Activated naive CD8-positive, alpha-beta T cell treated with anti-CD3 and anti-CD28 coated beads, Interleukin-2, amount 10 ng/mL, durations not matched to agents 7 days and 5 days (primary cell): ENCODE results near the gene PRDM15. TPM values are rescaled to one million over a fixed set of nuclear protein-coding genes. Genes with fewer than 3 reads are reported as not detected.

ENCODE experiments used
- ATAC-seq: fragments of 150-1000 bp; cut with Tn5 transposase; one replicate; pipeline ENCODE4 v1.10.0; 2021; ENCODE audit warnings: low read depth, moderate library complexity
- POLR2A ChIA-PET: fragments of 350-600 bp; sonication (Branson Sonifier 250); formaldehyde crosslinking; loops from one replicate; lab custom pipeline; 2021; ENCODE audit warnings: antibody characterized with exemption; lab: Charles Lee
- DNase-seq: peaks from one replicate; pipeline ENCODE4 v3.0.0; 2021
- H3K27ac Mint-ChIP-seq: one replicate; pipeline ENCODE4 v1.8.0; 2022; ENCODE audit warnings: mild to moderate bottlenecking, mixed read lengths
- H3K27me3 Mint-ChIP-seq: one replicate; pipeline ENCODE4 v1.8.0; 2022; ENCODE audit warnings: mild to moderate bottlenecking, moderate library complexity, mixed read lengths
- H3K36me3 Mint-ChIP-seq: one replicate; pipeline ENCODE4 v1.8.0; 2021; ENCODE audit warnings: mild to moderate bottlenecking, mixed read lengths
- H3K4me1 Mint-ChIP-seq: one replicate; pipeline ENCODE4 v1.8.0; 2021; ENCODE audit warnings: mixed read lengths
- H3K4me3 Mint-ChIP-seq: one replicate; pipeline ENCODE4 v1.8.0; 2022; ENCODE audit warnings: mild to moderate bottlenecking, moderate library complexity, mixed read lengths
- H3K9me3 Mint-ChIP-seq: one replicate; pipeline ENCODE4 v1.8.0; 2021; ENCODE audit warnings: mixed read lengths
- total RNA-seq, 2 experiments: library from RNA; stranded (reverse); gene quantifications; one replicate each; pipeline ENCODE4 v1.2.3, GENCODE V29; 2021

PRDM15 gene
- total RNA-seq, 2 experiments from 2014 or later, result 14.2 to 14.8 TPM

DNA sequence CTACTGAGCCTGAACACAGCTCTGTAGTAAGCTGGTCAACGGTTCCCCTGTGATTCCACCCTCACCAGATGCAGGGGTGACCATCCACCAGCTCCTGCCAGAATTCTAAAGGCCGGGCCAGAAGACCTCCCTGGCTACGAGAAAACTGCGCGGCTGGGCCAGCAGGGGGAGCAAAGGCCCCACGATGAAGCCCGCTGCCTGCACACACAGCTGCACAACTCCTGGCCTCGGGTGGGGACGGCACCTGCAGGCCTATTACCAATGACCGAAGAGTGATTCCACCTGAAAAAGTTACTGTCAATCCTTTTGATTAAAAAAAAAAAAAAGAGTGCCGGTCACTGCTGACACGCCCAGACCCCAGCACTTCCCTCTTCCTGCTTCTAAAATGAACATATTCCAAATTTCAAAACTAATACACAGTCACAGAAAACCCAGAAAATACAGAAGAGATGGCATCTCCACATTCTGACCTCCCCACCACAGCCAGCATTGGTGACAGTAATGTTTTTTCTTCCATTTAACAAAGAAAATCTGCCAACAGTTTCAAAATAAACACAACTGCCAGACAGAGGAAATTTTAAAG is 62.5 kb downstream of the PRDM15 start:
- H3K4me1 Mint-ChIP-seq, result peaks cover 4% of the 10 kb centered on the region
- DNase-seq, result peak; percentile 71
- H3K27ac Mint-ChIP-seq, result peak overlapping the region; percentile 16
- ATAC-seq, result peak; percentile 87
- no peaks in the 10 kb centered on the region for H3K9me3 Mint-ChIP-seq
- H3K4me3 Mint-ChIP-seq, result no peak overlapping the region
- H3K27me3 Mint-ChIP-seq, result no peaks in the 10 kb centered on the region
- POLR2A ChIA-PET, result interaction anchor here (0.7 to 1.5 kb wide), 3 partner anchors 43 to 300 kb away, joined by 3 to 5 read pairs (median 5); no protein-coding TSS in a partner anchor
- H3K36me3 Mint-ChIP-seq, result peaks cover 2% of the 10 kb centered on the region

DNA sequence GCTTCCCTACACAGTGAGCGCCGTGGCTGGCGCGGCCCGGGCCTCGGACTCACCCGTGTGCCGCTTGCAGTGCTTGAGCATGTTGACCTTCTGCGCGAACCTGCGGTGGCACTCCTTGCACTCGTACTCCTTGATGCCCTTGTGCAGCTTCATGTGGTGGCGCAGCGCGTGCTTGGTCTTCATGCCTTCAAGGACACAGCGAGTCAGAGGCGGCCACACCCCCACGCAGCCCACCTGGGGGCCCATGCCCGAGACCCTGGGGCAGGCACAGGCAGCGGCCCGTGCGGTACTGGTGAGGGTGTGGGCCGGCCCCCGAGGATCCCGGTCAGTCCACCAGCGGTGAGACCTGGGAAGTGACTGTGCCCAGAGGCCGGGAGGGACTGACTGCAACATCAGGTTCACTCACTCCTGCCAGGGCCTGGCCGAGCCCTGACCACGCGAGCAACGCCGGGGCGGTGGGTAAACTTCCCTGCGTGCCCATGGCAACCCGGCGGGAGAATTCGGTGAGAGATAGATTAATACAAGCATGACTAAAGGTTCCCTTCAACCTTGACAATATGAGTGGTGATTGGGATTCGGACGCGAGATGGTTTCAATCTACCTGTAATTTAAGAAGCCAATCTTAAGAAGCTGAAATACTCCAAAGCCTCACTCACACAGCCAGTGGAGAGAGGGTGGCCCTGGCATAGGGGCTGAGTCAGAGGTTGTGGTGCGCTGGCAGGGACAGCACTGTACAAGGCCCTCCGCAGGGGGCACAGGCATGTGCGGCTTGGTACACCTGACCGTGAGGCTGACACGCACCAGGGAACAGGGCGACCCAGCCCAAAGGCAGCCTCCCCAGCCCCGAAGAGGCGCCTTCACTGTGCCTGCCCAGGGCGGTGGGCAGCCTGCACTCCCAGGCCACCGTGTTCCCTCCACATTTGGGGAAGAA is 63.2 kb downstream of the PRDM15 start:
- ATAC-seq, result no peak
- no peaks in the 10 kb centered on the region for H3K9me3 Mint-ChIP-seq
- POLR2A ChIA-PET, result interaction anchor here (0.7 to 1.5 kb wide), 3 partner anchors 43 to 301 kb away, joined by 3 to 5 read pairs (median 5); no protein-coding TSS in a partner anchor

GRCh38 chr21:41813226-41813625 is 65.9 kb downstream of the PRDM15 start:
- Mint-ChIP-seq H3K9me3 (no peaks in the 10 kb centered on the region), H3K27ac (no peak overlapping the region), H3K4me3 (no peak overlapping the region), H3K27me3 (no peaks in the 10 kb centered on the region), H3K36me3 (peaks cover 6% of the 10 kb centered on the region), H3K4me1 (peaks cover 4% of the 10 kb centered on the region)
- DNase-seq, result no peak
- POLR2A ChIA-PET, result no interaction called here
- no peak for ATAC-seq

More for the DNA sequence above, 63.2 kb downstream of the PRDM15 start:
- Mint-ChIP-seq H3K36me3 (peaks cover 2% of the 10 kb centered on the region), H3K27me3 (no peaks in the 10 kb centered on the region), H3K4me3 (no peak overlapping the region), H3K4me1 (peaks cover 4% of the 10 kb centered on the region), H3K27ac (no peak overlapping the region)
- DNase-seq, result no peak

DNA sequence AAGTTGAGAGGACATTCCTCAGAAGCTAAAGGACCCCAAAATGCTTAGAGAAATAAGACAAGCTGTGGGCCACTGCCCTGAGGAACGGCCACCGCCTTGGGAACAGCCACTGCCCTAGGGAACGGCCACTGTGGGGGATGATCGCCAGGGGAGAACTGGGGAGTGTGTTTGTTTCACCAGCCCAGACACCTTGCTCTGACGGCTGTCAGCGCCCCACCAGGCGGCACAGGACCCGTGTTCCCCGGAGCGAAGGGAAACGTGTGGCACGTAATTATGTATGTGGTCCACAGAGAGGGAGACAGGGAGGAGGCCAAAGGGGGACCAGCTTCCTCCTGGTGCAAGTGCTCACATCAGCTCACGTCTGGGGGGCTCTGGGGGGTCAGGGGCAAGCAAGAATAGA is 66.5 kb downstream of the PRDM15 start:
- DNase-seq, result no peak
- ATAC-seq, result no peak
- Mint-ChIP-seq H3K36me3 (peaks cover 9% of the 10 kb centered on the region), H3K4me1 (peaks cover 4% of the 10 kb centered on the region), H3K9me3 (no peaks in the 10 kb centered on the region), H3K4me3 (no peak overlapping the region), H3K27ac (no peak overlapping the region), H3K27me3 (no peaks in the 10 kb centered on the region)
- POLR2A ChIA-PET, result no interaction called here

DNA sequence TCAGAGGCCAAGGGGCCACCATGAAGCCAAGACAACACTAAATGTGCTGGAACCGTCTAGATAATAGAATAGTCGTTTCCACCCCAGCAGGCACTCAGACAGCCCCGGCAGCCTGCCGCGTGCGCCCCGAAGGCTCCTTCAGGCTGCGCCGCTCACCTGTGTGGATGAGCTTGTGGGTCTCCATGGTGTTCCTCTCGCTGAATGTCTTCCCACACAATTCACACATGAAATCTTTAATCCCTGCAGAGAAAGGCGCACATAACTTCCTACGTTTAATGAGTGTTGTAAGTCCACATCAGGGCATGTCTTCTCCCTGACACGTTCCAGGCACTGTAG is 68.6 kb downstream of the PRDM15 start:
- H3K9me3 Mint-ChIP-seq, result peaks cover 6% of the 10 kb centered on the region
- no peak for DNase-seq
- no peaks in the 10 kb centered on the region for H3K27me3 Mint-ChIP-seq
- H3K27ac Mint-ChIP-seq, result peak overlapping the region; percentile 9
- H3K4me1 Mint-ChIP-seq, result no peaks in the 10 kb centered on the region
- POLR2A ChIA-PET, result no interaction called here
- no peak overlapping the region for H3K4me3 Mint-ChIP-seq
- peaks cover 20% of the 10 kb centered on the region for H3K36me3 Mint-ChIP-seq
- ATAC-seq, result no peak

GRCh38 chr21:41809891-41810596 is 69.1 kb downstream of the PRDM15 start:
- no peak for ATAC-seq
- Mint-ChIP-seq H3K4me3 (no peak overlapping the region), H3K36me3 (peaks cover 22% of the 10 kb centered on the region), H3K27ac (no peak overlapping the region), H3K9me3 (peaks cover 6% of the 10 kb centered on the region), H3K4me1 (no peaks in the 10 kb centered on the region), H3K27me3 (no peaks in the 10 kb centered on the region)
- DNase-seq, result no peak
- POLR2A ChIA-PET, result no interaction called here

GRCh38 chr21:41808846-41809245 is 70.3 kb downstream of the PRDM15 start:
- Mint-ChIP-seq H3K36me3 (peaks cover 24% of the 10 kb centered on the region), H3K27ac (no peak overlapping the region), H3K9me3 (peaks cover 6% of the 10 kb centered on the region), H3K27me3 (no peaks in the 10 kb centered on the region), H3K4me3 (no peak overlapping the region), H3K4me1 (no peaks in the 10 kb centered on the region)
- POLR2A ChIA-PET, result no interaction called here
- DNase-seq, result no peak
- no peak for ATAC-seq

GRCh38 chr21:41808094-41808493 is 71.0 kb downstream of the PRDM15 start:
- POLR2A ChIA-PET, result no interaction called here
- peaks cover 6% of the 10 kb centered on the region for H3K9me3 Mint-ChIP-seq
- H3K27ac Mint-ChIP-seq, result no peak overlapping the region
- no peaks in the 10 kb centered on the region for H3K4me1 Mint-ChIP-seq
- no peak overlapping the region for H3K4me3 Mint-ChIP-seq
- ATAC-seq (no peak), DNase-seq (no peak)
- H3K36me3 Mint-ChIP-seq, result peaks cover 24% of the 10 kb centered on the region
- no peaks in the 10 kb centered on the region for H3K27me3 Mint-ChIP-seq

DNA sequence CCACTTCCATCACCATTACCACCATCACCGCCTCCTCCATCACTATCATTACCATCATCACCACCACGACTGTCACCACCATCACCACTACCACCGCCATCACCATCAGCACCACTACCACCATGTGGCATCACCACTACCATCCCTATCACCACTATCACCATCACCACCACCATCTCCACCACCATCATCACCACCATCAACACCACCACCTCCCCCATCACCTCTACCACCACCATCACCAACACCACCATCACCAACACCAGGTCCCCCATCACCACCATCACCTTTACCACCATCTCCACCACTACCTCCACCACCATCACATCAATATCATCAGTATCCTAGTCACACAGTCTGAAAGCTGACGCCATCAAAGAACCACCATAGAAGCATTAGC is 72.4 kb downstream of the PRDM15 start:
- Mint-ChIP-seq H3K4me1 (no peaks in the 10 kb centered on the region), H3K36me3 (peaks cover 24% of the 10 kb centered on the region), H3K27ac (peak overlapping the region; percentile 67), H3K4me3 (no peak overlapping the region), H3K9me3 (peaks cover 6% of the 10 kb centered on the region), H3K27me3 (no peaks in the 10 kb centered on the region)
- no peak for ATAC-seq
- POLR2A ChIA-PET, result interaction anchor here (0.6 kb wide), 1 partner anchor 343 kb away, joined by 3 read pairs; no protein-coding TSS in a partner anchor
- DNase-seq, result no peak

- DNase-seq (no peak), ATAC-seq (no peak)
- H3K27ac Mint-ChIP-seq, result peak overlapping the region; percentile 5
- POLR2A ChIA-PET, result no interaction called here
- H3K4me3 Mint-ChIP-seq, result no peak overlapping the region
- peaks cover 25% of the 10 kb centered on the region for H3K36me3 Mint-ChIP-seq
- no peaks in the 10 kb centered on the region for H3K27me3 Mint-ChIP-seq
- no peaks in the 10 kb centered on the region for H3K4me1 Mint-ChIP-seq
- peaks cover 6% of the 10 kb centered on the region for H3K9me3 Mint-ChIP-seq
Measured at GRCh38 chr21:41805643-41806042, 73.5 kb downstream of the PRDM15 start.

- Mint-ChIP-seq H3K9me3 (peaks cover 6% of the 10 kb centered on the region), H3K27me3 (no peaks in the 10 kb centered on the region), H3K4me1 (no peaks in the 10 kb centered on the region), H3K36me3 (peaks cover 25% of the 10 kb centered on the region), H3K4me3 (no peak overlapping the region), H3K27ac (no peak overlapping the region)
- DNase-seq, result no peak
- POLR2A ChIA-PET, result no interaction called here
- no peak for ATAC-seq
Measured at GRCh38 chr21:41805038-41805437, 74.1 kb downstream of the PRDM15 start.

DNA sequence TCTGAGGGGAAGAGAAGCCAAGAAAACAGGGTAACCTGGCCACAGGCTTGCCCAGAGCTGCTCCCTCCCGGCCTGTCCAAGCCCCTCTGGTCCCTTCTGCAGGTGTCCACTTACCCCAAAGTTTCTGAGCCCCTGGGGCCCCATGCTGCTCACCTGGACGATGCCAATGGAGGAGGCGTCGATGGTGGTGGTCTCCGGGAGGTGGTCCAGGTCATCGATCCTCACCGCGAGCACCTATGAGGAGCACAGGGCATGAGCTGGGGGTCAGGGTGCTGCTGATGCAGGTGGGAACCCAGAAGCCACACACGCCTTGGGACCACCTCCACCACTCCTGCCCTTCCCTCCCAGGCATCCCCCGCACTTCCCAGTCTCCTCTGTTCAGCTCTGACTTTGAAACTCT is 74.8 kb downstream of the PRDM15 start:
- no peaks in the 10 kb centered on the region for H3K4me1 Mint-ChIP-seq
- no peak overlapping the region for H3K27ac Mint-ChIP-seq
- POLR2A ChIA-PET, result interaction anchor here (0.6 kb wide), 1 partner anchor 1072 kb away, joined by 5 read pairs; no protein-coding TSS in a partner anchor
- no peak overlapping the region for H3K4me3 Mint-ChIP-seq
- no peak for ATAC-seq
- no peaks in the 10 kb centered on the region for H3K27me3 Mint-ChIP-seq
- peaks cover 6% of the 10 kb centered on the region for H3K9me3 Mint-ChIP-seq
- no peak for DNase-seq
- H3K36me3 Mint-ChIP-seq, result peaks cover 21% of the 10 kb centered on the region

DNA sequence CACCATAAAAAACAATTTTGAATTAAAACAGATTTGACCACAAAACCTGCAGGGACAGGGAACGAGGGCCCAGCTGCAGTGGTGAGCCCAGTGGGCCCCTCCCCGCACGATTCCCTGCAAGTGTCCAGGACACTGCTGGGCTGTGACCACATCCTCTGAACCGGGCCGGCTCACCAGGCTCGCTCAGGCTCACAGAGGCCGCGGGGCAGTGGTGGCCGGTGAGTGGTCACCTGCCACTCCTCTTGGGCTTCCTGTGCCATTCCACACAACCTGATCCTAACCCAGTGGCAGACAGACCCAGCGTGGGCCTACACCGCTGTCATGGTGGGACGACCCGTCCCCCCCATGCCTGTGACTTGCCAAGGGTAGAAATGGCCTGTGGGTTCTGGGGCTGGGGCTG is 75.8 kb downstream of the PRDM15 start:
- no peaks in the 10 kb centered on the region for H3K4me1 Mint-ChIP-seq
- no peak for DNase-seq
- H3K4me3 Mint-ChIP-seq, result no peak overlapping the region
- no peak for ATAC-seq
- peaks cover 20% of the 10 kb centered on the region for H3K36me3 Mint-ChIP-seq
- POLR2A ChIA-PET, result no interaction called here
- peaks cover 6% of the 10 kb centered on the region for H3K9me3 Mint-ChIP-seq
- H3K27me3 Mint-ChIP-seq, result no peaks in the 10 kb centered on the region
- no peak overlapping the region for H3K27ac Mint-ChIP-seq
